HepG2 (cell line): ENCODE data around the gene BABAM2. TPM values are rescaled to one million over a fixed set of nuclear protein-coding genes. Genes with fewer than 3 reads are reported as not detected.

ENCODE experiments used
- ATAC-seq: fragments of 200-7000 bp; cut with Tn5 transposase; 3 replicates; pipeline ENCODE4 v1.9.1; 2020; ENCODE audit warnings: mild to moderate bottlenecking, moderate library complexity
- BruUV-seq: library from RNA; stranded (reverse); fragments of 400-500 nt; replicated peaks from 2 replicates; lab custom pipeline; 2021; lab: Mats Ljungman, UMichigan
- CTCF ChIA-PET: fragments of 300-600 bp; formaldehyde crosslinking; extraction: SDS; loops from one replicate; lab custom pipeline; 2021; ENCODE audit warnings: low total read pairs, inconsistent platforms, low intra/inter-chr PET ratio; lab: Yijun Ruan, JAX
- POLR2A ChIA-PET: fragments of 350-600 bp; sonication (Branson Sonifier 250); formaldehyde crosslinking; loops from one replicate; lab custom pipeline; 2020; ENCODE audit warnings: antibody characterized with exemption, inconsistent platforms; lab: Yijun Ruan, JAX
- DNase-seq: peaks from one replicate; pipeline ENCODE4 v3.0.0-alpha.2; 2015; ENCODE audit warnings: low spot score
- FAIRE-seq: peaks from 3 replicates; lab custom pipeline; 2011; peaks lifted over from hg19 to GRCh38; lab: Jason Lieb, UNC
- H2AFZ ChIP-seq: one replicate; pipeline ENCODE4 v1.6.1; 2011; ENCODE audit warnings: low read length, inconsistent platforms
- H3K27ac ChIP-seq: fragments of 300-600 bp; 3 replicates; pipeline ENCODE4 v1.8.0; 2011; ENCODE audit warnings: mixed run types, mild to moderate bottlenecking, mixed read lengths, low read length, inconsistent platforms; ENCODE audit not compliant: insufficient read depth; ENCODE audit errors: extremely low read length
- H3K27me3 ChIP-seq, 2 experiments: fragments of 200-600 bp in 1 of 2; 2 replicates in 1 of 2; 3 replicates in 1 of 2; pipeline versions ENCODE4 v1.6.0 to v1.8.0; 2011; ENCODE audit warnings: low read length in 2 of 2, mild to moderate bottlenecking in 2 of 2, moderate library complexity in 2 of 2, inconsistent platforms in 1 of 2; ENCODE audit not compliant: insufficient read depth in 2 of 2, control insufficient read depth in 1 of 2
- H3K36me3 ChIP-seq, 2 experiments: fragments of 200-600 bp in 1 of 2; replicated peaks in 1 of 2; 2 replicates in 1 of 2; 3 replicates in 1 of 2; pipeline versions ENCODE4 v1.5.1 to v1.8.0; 2011; ENCODE audit warnings: low read length in 2 of 2, inconsistent platforms in 1 of 2; ENCODE audit not compliant: insufficient read depth in 2 of 2, control insufficient read depth in 1 of 2
- H3K4me1 ChIP-seq: 2 replicates; pipeline ENCODE4 v1.5.1; 2012; ENCODE audit warnings: low read length, inconsistent platforms; ENCODE audit not compliant: insufficient read depth
- H3K4me2 ChIP-seq: 2 replicates; pipeline ENCODE4 v1.6.0; 2011; ENCODE audit warnings: low read depth, low read length, inconsistent platforms
- H3K4me3 ChIP-seq, 3 experiments: fragments of 200-600 bp in 1 of 3; sonication (generic), shearing (Covaris generic) in 1 of 3; replicated peaks in 1 of 3; 2 replicates each; pipeline ENCODE4 v1.5.1; 2011 to 2016; ENCODE audit warnings: low read length in 3 of 3, inconsistent platforms in 2 of 3, low read depth in 2 of 3, mild to moderate bottlenecking in 2 of 3, control low read depth in 1 of 3, mixed read lengths in 1 of 3; ENCODE audit not compliant: insufficient read depth in 1 of 3
- H3K79me2 ChIP-seq: one replicate; pipeline ENCODE4 v1.6.1; 2011; ENCODE audit warnings: low read length, inconsistent platforms; ENCODE audit not compliant: insufficient read depth
- H3K9ac ChIP-seq: 2 replicates; pipeline ENCODE4 v1.6.0; 2011; ENCODE audit warnings: mild to moderate bottlenecking, low read depth, low read length, inconsistent platforms; ENCODE audit not compliant: insufficient read depth
- H3K9me3 ChIP-seq: 2 replicates; pipeline ENCODE4 v1.5.1; 2012; ENCODE audit warnings: mild to moderate bottlenecking, low read length
- H4K20me1 ChIP-seq: 2 replicates; pipeline ENCODE4 v1.6.0; 2011; ENCODE audit warnings: inconsistent platforms, mild to moderate bottlenecking, low read length, moderate library complexity; ENCODE audit not compliant: insufficient read depth
- BRCA1 ChIP-seq: sonication (generic); formaldehyde crosslinking; IDR thresholded peaks from 2 replicates; pipeline ENCODE4 v1.4.0; 2020; ENCODE audit warnings: missing genetic modification reagents
- KMT2B ChIP-seq: IDR thresholded peaks from 2 replicates; pipeline ENCODE4 v1.6.1; 2016; ENCODE audit warnings: missing genetic modification reagents, missing compliant biosample characterization
- MED1 ChIP-seq: sonication (generic); formaldehyde crosslinking; IDR thresholded peaks from 2 replicates; pipeline ENCODE4 v1.4.0; 2020; ENCODE audit warnings: missing genetic modification reagents
- MLLT10 ChIP-seq: sonication (generic); formaldehyde crosslinking; IDR thresholded peaks from 2 replicates; pipeline ENCODE4 v1.4.0; 2020; ENCODE audit warnings: missing genetic modification reagents
- MTF1 ChIP-seq: sonication (generic); formaldehyde crosslinking; IDR thresholded peaks from 2 replicates; pipeline ENCODE4 v1.5.0; 2020; ENCODE audit warnings: missing genetic modification reagents
- NFATC3 ChIP-seq: sonication (generic); formaldehyde crosslinking; IDR thresholded peaks from 2 replicates; pipeline ENCODE4 v1.5.1; 2020; ENCODE audit warnings: mild to moderate bottlenecking, missing genetic modification reagents
- PAF1 ChIP-seq: IDR thresholded peaks from 2 replicates; pipeline ENCODE4 v1.6.1; 2016; ENCODE audit warnings: missing genetic modification reagents, missing compliant biosample characterization
- RXRA ChIP-seq: sonication (generic); formaldehyde crosslinking; IDR thresholded peaks from 2 replicates; pipeline ENCODE4 v1.5.1; 2020; ENCODE audit warnings: missing genetic modification reagents
- SOX6 ChIP-seq, 2 experiments: fragments of 450-650 bp in 1 of 2; sonication (generic) in 1 of 2; formaldehyde crosslinking in 1 of 2; IDR thresholded peaks; 2 replicates each; pipeline versions ENCODE4 v1.4.0 to v1.6.1; 2017 to 2020; ENCODE audit warnings: antibody characterized with exemption in 1 of 2, mild to moderate bottlenecking in 1 of 2, missing genetic modification reagents in 1 of 2
- TAF15 ChIP-seq: fragments of 200-400 bp; formaldehyde crosslinking; IDR thresholded peaks from one replicate; pipeline ENCODE4 v1.6.1; 2018; ENCODE audit warnings: mild to moderate bottlenecking, low read depth, low read length; ENCODE audit not compliant: poor library complexity, severe bottlenecking
- ZNF33B ChIP-seq: sonication (generic); formaldehyde crosslinking; IDR thresholded peaks from 2 replicates; pipeline ENCODE4 v1.5.1; 2020; ENCODE audit warnings: mild to moderate bottlenecking, missing genetic modification reagents
- ZNF512B ChIP-seq: sonication (generic); formaldehyde crosslinking; IDR thresholded peaks from 2 replicates; pipeline ENCODE4 v1.5.1; 2020; ENCODE audit warnings: missing genetic modification reagents, mild to moderate bottlenecking, borderline replicate concordance
- ZNF558 ChIP-seq: sonication (generic); formaldehyde crosslinking; IDR thresholded peaks from 2 replicates; pipeline ENCODE4 v1.9.0; 2022; ENCODE audit warnings: mild to moderate bottlenecking, missing genetic modification reagents, borderline replicate concordance
- ZNF576 ChIP-seq: sonication (generic); formaldehyde crosslinking; IDR thresholded peaks from 2 replicates; pipeline ENCODE4 v1.4.0; 2020; ENCODE audit warnings: mild to moderate bottlenecking, missing genetic modification reagents
- ZNF644 ChIP-seq: IDR thresholded peaks from 2 replicates; pipeline ENCODE4 v1.6.1; 2016; ENCODE audit warnings: low read depth
- ZNF766 ChIP-seq: sonication (generic); formaldehyde crosslinking; IDR thresholded peaks from 2 replicates; pipeline ENCODE4 v1.5.0; 2020; ENCODE audit warnings: missing genetic modification reagents, borderline replicate concordance
- ZSCAN20 ChIP-seq: sonication (generic); formaldehyde crosslinking; IDR thresholded peaks from 2 replicates; pipeline ENCODE4 v1.4.0; 2020; ENCODE audit warnings: missing genetic modification reagents, mild to moderate bottlenecking, borderline replicate concordance
- WGBS: methylation state at CpG from one replicate; pipeline ENCODE4 v1.1.6; 2017; ENCODE audit warnings: low lambda C conversion rate; 5-methylcytosine and 5-hydroxymethylcytosine counted together
- in situ Hi-C: cut with HindIII; loops from 2 replicates; pipeline ENCODE4 v1.10.0; 2017; ENCODE audit warnings: low pct_unique_long_range_greater_than_20kb; ENCODE audit not compliant: extremely low pct_ligation_motif_present
- intact Hi-C: fragments of 100-400 bp; cut with micrococcal nuclease; formaldehyde crosslinking; loops from one replicate; pipeline ENCODE4 v1.10.0; 2022; ENCODE audit not compliant: unreplicated experiment
- polyA plus RNA-seq, 8 experiments: library from polyadenylated mRNA; depleted of rRNA in 3 of 8; stranded (reverse) in 7 of 8; unstranded in 1 of 8; fragments of >200 nt; fragmentation: Illumina TruSeq in 4 of 8; extraction: Trizol in 4 of 8; gene quantifications; 2 replicates each; pipeline versions ENCODE4 v1.2.1 to v1.2.3, GENCODE V29; 2011 to 2016; ENCODE audit warnings: low read depth in 4 of 8, missing spikeins in 1 of 8, mixed read lengths in 1 of 8; ENCODE audit not compliant: insufficient read depth in 1 of 8
- total RNA-seq, 5 experiments: library from RNA; depleted of rRNA; stranded (reverse); fragments of >200 nt; fragmentation: Illumina TruSeq; extraction: Trizol; gene quantifications; 2 replicates each; pipeline ENCODE4 v1.2.3, GENCODE V29; 2016; ENCODE audit warnings: low read depth in 1 of 5
- TF ChIP-seq, protein P1 (sequence below): sonication (generic); formaldehyde crosslinking; IDR thresholded peaks from 2 replicates; pipeline ENCODE4 v1.4.0; 2020; ENCODE audit warnings: missing genetic modification reagents
- TF ChIP-seq, protein P2 (sequence below): sonication (generic); formaldehyde crosslinking; IDR thresholded peaks from 2 replicates; pipeline ENCODE4 v1.4.0; 2020; ENCODE audit warnings: missing genetic modification reagents, mild to moderate bottlenecking, borderline replicate concordance

BABAM2 gene
- total and polyA plus RNA-seq, 2 of the 13 experiments (the other 11 are each of a cell fraction or from before 2014, with no cell fraction given), result 24.9 to 28.0 TPM

GRCh38 chr2:27931361-27931950, 40.9 kb downstream of the BABAM2 start:
- 95% methylated on average over 4 of the region's 4 CpGs for WGBS
- H4K20me1 ChIP-seq, result no peaks in the 10 kb centered on the region
- ChIA-PET CTCF (no interaction called here), POLR2A (no interaction called here)
- no peaks in the 10 kb centered on the region; a peak in 1 of 5 replicates for H3K36me3 ChIP-seq
- H3K4me2 ChIP-seq, result no peak overlapping the region
- peaks cover 20% of the 10 kb centered on the region for H3K4me1 ChIP-seq
- H3K79me2 ChIP-seq, result no peaks in the 10 kb centered on the region
- H3K4me3 ChIP-seq, result no peak overlapping the region
- no peak overlapping the region for H3K27ac ChIP-seq
- BruUV-seq, result no TSS peak
- no peaks in the 10 kb centered on the region for H3K9me3 ChIP-seq
- intact Hi-C loops (no loop called here), in situ Hi-C loops (no loop called here)
- H3K27me3 ChIP-seq, result no peaks in the 10 kb centered on the region
- no peak overlapping the region for H3K9ac ChIP-seq
- FAIRE-seq, result no peak
- no peak overlapping the region for H2AFZ ChIP-seq
- no peak for ATAC-seq
- TF ChIP-seq ZNF766 (no peak), TAF15 (no peak), ZNF558 (CRISPR knock-in tag) (no peak), MTF1 (CRISPR knock-in tag) (no peak), KMT2B (no peak), MED1 (CRISPR knock-in tag) (no peak), ZNF644 (CRISPR knock-in tag) (no peak), NFATC3 (CRISPR knock-in tag) (no peak), SOX6 (IDR thresholded peaks at IDR 0.05) (no peak), SOX6 (CRISPR knock-in tag; IDR thresholded peaks at IDR 0.05) (no peak), ZNF512B (no peak), ZSCAN20 (CRISPR knock-in tag) (no peak), MLLT10 (CRISPR knock-in tag) (no peak), BRCA1 (CRISPR knock-in tag) (no peak), RXRA (CRISPR knock-in tag) (no peak), ZNF576 (no peak), ZNF33B (CRISPR knock-in tag) (no peak), PAF1 (no peak)
- TF ChIP-seq, protein P1, sequence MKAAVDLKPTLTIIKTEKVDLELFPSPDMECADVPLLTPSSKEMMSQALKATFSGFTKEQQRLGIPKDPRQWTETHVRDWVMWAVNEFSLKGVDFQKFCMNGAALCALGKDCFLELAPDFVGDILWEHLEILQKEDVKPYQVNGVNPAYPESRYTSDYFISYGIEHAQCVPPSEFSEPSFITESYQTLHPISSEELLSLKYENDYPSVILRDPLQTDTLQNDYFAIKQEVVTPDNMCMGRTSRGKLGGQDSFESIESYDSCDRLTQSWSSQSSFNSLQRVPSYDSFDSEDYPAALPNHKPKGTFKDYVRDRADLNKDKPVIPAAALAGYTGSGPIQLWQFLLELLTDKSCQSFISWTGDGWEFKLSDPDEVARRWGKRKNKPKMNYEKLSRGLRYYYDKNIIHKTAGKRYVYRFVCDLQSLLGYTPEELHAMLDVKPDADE, result no peak
- TF ChIP-seq, protein P2, sequence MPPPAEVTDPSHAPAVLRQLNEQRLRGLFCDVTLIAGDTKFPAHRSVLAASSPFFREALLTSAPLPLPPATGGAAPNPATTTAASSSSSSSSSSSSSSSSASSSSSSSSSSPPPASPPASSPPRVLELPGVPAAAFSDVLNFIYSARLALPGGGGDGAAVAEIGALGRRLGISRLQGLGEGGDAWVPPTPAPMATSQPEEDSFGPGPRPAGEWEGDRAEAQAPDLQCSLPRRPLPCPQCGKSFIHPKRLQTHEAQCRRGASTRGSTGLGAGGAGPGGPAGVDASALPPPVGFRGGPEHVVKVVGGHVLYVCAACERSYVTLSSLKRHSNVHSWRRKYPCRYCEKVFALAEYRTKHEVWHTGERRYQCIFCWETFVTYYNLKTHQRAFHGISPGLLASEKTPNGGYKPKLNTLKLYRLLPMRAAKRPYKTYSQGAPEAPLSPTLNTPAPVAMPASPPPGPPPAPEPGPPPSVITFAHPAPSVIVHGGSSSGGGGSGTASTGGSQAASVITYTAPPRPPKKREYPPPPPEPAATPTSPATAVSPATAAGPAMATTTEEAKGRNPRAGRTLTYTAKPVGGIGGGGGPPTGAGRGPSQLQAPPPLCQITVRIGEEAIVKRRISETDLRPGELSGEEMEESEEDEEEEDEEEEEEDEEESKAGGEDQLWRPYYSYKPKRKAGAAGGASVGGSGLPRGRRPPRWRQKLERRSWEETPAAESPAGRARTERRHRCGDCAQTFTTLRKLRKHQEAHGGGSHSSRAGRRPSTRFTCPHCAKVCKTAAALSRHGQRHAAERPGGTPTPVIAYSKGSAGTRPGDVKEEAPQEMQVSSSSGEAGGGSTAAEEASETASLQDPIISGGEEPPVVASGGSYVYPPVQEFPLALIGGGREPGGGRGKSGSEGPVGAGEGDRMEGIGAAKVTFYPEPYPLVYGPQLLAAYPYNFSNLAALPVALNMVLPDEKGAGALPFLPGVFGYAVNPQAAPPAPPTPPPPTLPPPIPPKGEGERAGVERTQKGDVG, result no peak
- TF ChIP-seq, all 625 proteins: peak for 0
- DNase-seq, result no peak
